ENCODE data around the gene COL23A1.

Gene COL23A1

DNA sequence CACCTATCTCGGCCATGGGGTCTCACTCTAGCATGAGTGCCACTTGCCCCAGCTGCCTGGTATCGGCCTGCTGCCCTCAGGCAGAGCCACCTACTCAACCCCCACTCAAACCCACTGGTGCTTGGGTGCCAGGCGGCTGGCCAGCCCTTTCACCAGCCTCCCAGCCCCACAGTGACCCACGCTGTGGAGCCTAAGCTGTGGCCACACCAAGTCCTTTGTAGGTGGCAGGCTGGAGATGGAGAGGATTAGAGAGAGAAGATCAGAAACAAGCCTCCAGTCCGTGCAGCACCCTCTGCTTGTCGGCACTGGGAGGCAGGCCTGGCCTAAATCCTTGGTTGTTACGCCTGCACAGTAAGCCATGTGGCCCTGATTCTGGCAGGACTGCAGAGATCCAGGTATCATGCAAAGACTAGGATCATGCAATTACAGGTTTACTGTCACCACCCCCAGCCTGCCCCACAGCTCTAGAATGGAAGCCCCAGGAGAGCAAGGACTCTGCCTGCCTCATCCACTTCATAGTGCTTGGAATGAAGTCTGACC is 171.7 kb downstream of the COL23A1 start:
- no peak for DNase-seq

DNA sequence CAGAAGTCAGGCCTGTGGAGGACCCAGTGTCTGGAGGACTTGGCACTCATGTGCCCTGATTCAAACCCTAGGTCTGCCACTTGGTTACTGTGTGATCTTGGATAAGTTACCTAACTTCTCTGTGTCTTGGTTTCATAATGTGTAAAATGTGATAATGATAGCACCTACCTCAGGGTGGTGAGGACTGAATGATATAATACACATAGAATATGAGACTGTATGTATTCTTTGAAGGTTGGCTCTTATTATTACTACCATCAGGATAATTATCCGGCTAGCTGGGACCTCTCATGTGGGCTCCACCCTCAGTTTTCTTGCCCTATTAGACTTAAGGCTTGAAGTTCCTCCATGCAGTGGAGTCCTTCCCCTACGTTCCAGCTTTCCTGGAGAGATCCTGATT is 172.2 kb downstream of the COL23A1 start:
- DNase-seq: no peak

DNA sequence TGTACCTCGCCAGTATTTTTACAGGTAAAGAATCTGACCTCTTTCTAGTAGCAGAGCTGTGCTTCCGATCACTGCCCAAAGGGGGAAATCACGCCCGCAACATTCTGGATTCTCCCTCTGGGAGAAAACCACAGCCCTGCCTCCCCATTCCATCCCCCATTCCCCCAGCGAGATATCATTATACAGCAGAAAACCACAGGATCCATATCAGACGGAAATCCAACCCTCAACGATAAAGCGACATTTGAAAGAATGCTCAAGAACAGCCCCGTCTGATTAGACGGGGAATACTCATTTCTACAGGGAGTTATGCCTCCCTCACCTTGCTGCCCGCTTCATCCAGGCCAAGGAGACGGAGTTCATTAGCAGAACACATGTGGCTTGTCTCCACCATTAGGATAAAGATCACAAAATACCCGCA is 172.8 kb downstream of the COL23A1 start:
- no peak for DNase-seq

DNA sequence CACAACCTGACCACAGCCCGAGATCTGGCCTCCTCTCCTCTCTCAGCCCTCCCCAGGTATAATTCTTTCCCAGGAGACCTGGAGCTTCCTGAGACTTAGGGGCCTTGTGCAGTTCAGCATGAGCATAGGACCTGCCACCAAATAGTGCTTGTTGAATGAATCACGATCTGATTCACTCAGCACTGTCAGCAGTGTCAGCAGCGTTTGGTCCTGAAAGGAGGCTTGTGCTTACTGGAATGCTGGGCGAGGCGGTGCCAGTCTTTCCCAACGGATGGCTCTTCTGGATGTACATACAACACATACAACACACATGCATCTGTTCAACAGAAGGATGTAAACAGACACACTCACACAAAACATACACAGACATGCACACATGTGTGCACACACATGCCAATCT is 173.3 kb downstream of the COL23A1 start:
- DNase-seq: no peak

DNA sequence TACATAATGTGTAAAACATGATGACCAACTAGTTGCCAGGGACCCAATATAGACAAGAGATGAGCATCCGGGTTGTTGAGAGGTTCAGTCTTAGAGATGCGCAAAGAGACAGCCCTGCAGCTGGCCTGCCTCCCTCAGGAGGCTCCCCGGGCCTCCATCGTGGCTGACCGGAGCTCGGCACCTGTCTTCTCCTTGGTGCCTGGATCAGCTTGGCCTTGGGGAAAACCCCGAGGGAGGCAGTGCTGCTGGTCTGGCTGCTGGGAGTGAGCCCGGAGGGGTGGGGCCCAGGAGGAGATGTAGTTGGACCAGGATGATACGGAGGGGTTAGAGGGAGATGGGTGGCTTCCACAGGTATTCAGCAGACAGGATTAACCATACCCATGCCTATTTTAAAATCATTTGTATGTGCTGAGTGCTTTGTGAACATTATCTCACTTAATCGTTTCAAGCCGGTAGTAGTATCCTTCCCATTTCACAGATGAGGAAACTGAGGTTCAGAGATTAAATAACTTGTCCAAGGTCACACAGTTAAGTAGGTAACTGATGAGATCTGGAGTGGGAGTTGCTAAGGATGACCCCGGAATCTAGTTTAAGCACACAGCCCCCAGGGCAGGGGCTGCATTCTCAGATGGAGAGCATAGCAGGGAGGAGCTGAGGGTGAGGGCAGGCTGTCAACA is 173.8 kb downstream of the COL23A1 start:
- no peak for DNase-seq

DNA sequence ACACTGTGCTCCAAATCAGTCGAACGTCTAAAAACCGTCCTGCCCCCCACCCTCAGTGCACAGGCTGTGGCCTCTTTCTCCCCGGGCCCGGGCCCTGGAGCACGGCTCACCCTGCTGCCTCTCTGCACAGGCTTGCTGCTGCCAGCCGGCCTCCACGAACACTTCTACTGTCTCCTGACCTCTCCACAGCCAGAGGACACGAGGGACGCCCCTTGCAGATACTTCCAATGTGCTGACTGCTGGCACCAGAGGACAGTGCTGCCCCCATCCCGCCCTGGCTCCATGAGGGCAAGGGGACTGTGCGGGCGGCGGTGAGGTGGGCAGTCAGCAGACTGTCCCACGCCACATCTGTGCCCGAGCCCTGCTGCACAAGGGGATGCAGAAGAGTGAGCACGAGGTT is 174.8 kb downstream of the COL23A1 start:
- DNase-seq: no peak

DNA sequence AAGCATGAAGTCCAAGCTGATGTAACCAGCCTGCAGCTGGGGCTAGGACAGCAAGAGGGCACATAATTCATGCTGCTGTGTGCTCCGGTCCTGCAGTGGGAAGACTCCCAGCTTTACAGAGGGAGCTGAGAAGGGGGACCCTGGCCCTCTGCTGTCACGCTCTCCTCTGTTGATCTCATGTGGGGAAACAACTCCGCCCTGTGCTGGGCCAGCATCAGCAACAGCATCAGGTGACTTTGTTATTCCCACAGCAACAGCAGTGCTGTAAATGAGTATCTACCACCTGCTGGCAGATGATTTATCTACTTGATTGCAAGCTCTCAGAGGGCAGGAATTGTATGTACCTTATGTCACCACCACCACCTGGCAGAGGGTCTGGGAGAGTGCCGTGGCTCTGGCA is 176.2 kb downstream of the COL23A1 start:
- DNase-seq: no peak

DNA sequence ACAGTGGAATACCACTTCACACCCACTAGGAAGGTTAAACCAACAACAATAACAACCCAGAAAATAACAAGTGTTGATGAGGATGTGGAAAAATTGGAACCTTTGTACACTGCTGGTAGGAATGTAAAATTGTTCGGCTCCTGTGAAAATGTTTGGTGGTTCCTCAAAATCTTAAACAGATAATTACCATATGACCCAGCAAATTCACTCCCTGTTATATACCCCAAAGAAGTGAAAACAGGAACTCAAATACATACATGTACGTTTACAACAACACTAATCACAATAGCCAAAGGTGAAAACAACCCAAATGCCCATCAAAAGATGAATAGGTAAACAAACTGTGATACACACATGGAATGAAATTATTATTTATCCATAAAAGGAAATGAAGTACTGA is 179.1 kb downstream of the COL23A1 start:
- no peak for DNase-seq

DNA sequence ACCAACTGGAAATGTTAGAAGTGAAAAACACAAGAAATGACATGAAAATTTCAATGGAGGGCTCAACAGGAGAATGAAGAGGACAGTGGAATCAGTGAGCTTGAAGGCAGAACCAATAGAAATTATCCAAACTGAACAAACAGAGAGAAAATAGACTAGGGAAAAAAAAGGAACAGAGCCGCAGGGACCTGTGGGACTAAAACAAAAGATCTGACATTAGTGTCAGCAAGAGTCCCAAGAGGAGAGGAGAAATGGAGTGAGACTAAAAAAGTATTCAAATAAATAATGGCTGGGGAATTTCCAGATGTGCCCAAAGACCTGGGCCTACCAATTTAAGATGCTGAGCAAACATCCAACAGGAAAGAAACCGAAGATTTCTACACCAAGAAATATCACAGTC is 182.5 kb downstream of the COL23A1 start:
- DNase-seq: no peak

DNA sequence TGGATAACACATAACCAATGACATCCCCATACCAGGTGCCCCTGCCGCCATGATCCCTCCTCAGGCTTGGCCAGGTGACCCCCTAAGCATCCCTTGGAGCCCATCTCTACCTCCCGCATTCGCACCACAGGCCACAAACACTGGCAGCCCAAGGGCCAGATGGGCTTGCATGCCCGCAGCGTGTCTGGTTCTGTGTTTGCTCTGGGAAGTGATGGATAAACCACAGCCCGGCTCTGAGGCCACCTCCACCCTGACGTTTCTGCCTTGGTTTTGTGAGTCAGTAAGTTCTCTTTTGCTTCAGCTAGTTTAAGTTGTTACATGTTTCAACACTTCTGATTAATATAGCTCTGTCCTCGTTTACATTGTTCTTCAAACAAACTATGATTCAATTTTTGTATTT is 185.2 kb downstream of the COL23A1 start:
- no peak for DNase-seq

DNA sequence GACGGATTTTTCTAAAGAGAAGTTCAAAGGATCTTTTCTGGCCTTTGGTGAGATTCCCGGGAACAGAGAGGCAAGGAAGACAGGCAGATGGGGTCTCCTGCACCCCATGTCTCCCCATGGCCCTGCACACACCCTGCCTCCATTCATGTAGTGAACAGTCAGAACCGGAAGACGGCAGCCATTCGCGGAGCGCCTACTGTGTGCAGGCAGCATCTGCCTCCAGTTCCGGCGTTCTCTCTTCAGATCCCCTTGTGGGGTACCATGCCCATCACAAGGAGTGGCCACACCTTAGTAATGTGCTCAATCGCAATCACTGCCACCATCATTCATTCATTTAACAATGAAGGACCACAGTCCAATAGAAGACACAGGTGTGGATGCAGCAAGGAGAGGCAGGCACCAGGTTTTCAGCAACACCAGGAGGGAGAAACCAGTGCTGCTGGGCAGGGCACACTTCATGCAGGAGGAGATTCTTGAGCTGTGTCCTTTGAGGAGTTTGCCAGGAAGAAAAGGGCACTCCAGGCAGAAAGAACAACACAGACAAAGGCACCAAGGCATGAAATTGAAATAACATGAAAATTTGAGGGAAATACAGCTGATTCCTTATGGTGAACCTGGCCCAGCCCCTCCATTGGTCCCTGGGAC is 186.1 kb downstream of the COL23A1 start:
- DNase-seq: no peak

DNA sequence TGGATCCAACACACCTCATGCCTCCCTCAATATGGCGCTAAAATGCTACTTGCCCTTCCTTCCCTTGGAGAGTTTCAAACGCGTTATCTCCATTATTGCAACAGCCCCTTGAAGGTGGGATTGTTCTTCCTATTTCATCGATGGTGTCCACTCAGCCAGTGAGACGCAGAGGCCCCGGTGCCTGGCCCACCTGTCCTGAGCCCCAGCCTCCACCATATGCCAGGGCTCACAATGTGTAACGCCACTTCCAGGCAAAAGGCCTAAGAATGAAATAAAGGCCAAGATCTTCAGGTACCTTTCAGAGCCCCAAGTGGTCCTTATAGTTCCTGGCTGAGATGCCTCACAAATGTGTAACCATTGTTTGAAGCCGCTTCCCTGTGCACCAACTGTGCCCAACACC is 186.8 kb downstream of the COL23A1 start:
- no peak for DNase-seq

DNA sequence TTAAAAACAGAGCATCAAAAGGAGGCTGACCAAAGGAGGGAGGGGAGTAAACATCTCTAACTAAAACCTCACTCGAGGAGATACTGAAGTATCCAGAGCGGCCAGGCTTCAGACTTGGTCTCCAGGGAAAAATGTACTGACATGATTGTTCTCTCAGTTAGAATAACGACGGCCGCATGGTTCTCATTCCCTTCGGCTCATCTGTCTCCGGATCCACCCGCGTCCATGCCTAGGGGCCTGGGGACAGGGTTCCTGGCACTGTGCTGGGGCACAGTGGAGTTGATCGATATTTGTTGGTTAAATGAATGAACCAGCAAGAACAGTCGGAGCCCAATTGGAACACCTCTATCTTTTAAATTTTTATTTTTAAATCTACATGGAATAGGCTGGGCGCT is 190.5 kb downstream of the COL23A1 start:
- DNase-seq: no peak

DNA sequence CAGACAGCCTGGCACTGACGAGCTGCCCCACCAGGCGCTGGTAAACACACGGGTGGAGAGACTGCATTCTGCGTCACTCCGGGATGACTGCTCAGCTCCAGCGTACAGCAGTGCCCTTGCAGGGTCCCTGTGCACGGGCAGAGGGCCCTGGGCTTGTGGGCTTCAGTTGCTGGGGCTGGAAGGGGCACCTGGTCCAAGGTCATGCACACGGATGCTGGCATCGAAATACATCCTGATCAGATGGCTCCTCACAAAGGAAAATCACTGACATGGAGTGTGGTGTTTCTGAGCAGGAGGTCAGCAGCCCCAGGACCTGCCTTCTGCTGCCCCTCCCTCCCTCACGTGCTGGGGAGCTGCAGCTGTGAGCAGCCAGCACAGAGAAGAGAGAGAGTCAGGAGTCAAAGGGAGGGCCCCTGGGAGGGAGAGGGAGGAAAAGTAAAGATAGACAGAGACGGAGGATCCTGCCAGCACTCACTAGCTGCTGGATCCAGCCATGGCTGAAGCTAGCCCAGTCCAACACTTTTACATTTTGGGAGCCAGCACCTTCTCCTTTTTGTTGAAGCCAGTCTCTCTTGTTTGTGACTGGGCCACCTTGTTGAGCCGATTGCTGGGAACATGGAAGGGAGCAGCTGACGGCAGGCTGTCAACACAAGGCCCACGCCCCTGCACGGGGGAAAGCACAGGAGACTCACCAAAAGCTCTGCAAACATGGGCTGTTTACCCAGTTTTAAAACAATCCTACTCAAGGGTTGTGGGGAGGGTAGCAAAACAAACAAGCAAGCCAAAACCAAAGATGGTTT is 191.1 kb downstream of the COL23A1 start:
- DNase-seq: no peak

DNA sequence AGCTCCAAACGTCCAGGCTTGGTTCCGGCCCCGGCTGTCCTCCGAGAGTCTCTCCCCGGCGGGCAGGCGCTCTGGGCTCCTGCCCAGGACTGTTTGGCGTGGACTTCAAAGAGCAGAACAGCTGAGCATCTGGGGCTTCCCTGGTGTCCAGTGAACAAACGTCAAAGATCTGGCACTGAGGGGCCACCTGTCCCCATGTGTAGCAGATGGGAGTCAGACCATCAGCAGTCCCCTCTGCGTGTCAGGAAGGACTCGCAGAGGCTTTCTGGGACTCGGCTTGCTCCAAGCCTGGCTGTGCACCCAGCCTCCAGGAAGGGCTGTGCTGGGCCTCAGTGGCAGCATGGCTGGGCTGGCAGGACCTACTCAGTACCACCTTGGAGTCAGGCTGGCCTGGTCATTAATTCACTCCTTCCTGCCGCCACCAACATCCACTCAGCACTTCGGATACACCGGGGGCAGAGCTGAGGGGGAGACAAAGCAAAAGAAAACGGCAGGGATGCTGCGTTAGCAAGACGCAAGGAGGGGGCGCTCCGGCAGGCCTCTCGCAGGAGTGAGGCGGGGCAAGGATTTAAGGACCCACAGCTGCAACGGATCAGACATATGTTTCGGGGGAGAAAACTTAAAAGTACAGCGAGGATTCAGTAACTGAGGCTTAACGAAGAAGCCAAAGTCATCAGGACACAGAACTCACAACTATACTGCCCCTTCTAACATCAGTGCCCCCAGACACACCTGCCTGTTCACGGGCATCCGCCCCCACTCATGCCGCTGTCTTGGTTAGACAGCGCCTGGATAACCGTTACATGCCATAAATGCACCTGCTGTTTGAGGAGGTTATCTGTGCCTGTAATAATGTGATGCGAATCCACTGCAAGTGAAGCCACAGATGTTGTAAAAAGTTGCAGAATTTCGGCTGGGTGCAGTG is 193.1 kb downstream of the COL23A1 start:
- DNase-seq: no peak

DNA sequence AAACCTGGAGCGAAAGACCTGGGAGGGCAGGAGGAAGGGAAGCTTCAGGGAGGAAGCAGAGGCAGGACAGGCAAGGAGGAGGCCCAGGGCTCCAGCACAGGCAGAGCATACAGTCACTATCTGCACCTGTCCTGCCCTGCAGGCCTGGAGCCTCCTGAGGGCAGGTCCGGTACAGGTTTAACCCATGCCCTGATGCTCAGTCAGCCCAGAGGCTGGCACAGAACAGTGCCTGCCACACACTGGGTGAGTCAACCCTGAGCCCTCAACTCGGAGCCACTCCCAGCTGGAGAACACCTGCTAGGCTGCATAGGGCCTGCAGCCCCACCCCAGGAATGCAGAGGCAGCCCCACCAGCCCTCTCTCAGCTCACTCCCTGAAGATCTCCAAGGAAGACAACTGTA is 196.1 kb downstream of the COL23A1 start:
- DNase-seq: no peak

DNA sequence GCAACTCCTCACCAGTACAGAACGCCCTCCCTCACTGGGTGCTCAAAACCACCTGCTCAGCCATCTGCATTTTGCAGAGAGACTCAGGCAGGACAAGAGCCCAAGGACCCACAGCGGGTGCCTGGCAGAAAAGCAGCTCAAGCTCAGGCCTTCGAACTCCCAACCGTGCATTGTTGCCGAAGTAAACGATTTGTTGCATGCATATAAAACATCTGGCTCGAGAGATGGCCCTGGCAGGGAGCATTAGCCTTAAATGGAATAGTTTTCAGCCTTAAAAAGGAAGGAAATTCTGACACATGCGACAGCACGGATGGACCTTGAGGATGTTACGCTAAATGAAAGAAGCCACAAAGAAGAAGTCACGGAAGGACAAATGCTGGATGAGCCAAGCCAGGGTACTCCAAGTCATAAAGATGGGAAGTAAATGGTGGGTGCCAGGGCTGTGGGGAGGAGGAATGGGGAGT is 197.2 kb downstream of the COL23A1 start:
- no peak for DNase-seq

DNA sequence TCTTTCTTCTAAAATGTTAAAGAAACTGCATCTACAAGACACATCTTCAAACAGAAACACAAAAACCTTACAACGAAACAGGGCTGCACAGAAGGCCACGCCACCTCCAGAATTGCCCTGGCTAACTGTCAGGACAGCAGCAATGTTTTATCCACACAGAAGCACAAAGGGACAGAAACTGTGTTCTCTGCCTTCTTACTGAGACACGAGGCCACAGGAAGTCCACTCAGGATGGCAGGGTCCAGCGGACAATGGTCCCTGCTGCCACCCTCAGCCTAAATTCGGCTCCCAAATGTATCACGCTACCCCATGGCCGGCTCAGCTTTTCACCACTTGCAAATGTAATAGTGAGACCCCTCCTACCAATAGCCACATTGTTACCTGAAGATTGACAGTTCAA is 197.8 kb downstream of the COL23A1 start:
- no peak for DNase-seq

DNA sequence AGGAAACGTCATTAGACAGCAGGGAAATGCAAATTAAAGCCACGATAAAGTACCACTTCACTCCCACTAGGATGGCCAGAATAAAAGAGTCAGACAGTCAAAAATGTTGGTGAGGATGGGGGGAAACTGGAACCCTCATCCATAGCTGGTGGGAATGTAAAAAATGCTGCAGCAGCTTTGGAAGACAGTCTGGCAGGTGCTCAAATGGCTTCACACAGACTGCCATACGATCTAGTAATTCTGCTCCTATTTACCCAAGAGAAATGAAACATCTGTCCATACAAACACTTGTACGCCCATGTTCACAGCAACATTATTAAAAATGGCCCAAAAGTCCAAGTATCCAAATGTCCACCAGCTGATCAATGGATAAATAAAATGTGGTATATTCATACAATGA is 198.7 kb downstream of the COL23A1 start:
- DNase-seq: no peak

DNA sequence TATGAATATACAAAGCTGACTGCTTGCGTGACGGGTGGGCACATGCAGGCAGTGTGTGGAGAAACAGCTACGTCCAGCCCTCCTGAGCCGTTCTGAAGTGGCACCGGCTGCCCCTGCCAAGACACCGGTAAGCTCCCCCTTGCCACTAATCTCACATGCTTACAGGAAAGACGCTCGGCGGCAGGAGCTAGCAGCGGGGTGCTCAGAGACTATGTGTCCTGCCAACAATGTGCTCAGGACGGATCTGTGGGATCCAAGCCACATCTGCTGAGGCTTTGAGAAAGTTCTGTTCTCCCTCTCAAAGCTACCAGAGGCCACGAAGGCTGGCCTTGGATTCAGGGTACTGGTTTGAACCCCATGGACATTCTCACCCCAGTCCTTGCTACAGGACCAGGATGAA is 200.4 kb downstream of the COL23A1 start:
- no peak for DNase-seq

DNA sequence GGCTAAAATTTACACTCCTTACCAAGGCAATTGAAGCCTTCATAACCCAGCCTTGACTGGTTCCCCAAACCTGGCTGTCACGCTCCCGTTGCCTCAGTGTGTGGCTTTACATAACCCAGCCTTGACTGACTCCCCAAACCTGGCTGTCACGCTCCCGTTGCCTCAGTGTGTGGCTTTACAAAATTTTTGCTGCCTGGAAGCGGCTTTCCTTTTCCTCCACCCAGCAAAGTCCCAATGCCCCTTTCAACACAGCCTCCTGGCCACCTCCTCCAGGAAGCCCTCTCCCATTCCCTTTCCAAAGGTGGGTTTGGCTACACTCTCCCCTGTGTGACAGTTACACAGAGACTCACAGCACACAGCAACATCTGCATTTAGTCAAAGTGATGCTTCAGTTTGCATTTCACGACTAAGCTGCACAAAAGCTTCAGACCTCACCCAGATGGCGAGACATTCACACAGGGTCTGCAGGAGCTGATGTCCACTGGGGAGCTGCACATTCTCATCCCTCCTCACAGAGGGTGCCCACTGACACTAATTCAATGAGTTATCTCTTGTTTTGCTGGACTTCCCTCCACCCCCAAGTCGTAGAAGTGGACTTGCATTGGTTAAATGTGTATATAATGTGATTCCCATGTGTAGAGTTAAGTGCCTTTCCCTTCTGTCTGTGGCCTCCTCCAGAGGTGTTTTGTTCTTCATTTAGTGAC is 201.0 kb downstream of the COL23A1 start:
- DNase-seq: no peak
